HG03521 (cell line): ENCODE results near the gene SH3GL3.

Experiments
- ATAC-seq: cut with Tn5 transposase; IDR thresholded peaks from one replicate; pipeline ENCODE4 v1.9.1; 2021; ENCODE audit warnings: mild to moderate bottlenecking, moderate library complexity; ENCODE audit not compliant: unreplicated experiment

SH3GL3 gene

GRCh38 chr15:83565138-83565537, 118.0 kb downstream of the SH3GL3 start:
- ATAC-seq: no peak

- no peak for ATAC-seq
These were observed 118.5 kb downstream of the SH3GL3 start for GRCh38 chr15:83565553-83566159.

- no peak for ATAC-seq
These were observed 120.2 kb downstream of the SH3GL3 start for GRCh38 chr15:83567318-83567717.

GRCh38 chr15:83569341-83569740, 122.2 kb downstream of the SH3GL3 start:
- no peak for ATAC-seq

- ATAC-seq: no peak
These were observed 123.6 kb downstream of the SH3GL3 start for GRCh38 chr15:83570756-83571155.

- ATAC-seq: no peak
These were observed 124.9 kb downstream of the SH3GL3 start for GRCh38 chr15:83571820-83572707.

- ATAC-seq: no peak
These were observed 127.2 kb downstream of the SH3GL3 start for GRCh38 chr15:83574345-83574744.

- ATAC-seq: no peak
These were observed 131.6 kb downstream of the SH3GL3 start for GRCh38 chr15:83578691-83579090.

- no peak for ATAC-seq
These were observed 134.2 kb downstream of the SH3GL3 start for GRCh38 chr15:83581381-83581780.

- no peak for ATAC-seq
These were observed 135.2 kb downstream of the SH3GL3 start for GRCh38 chr15:83582381-83582780.

GRCh38 chr15:83585601-83586335, 138.6 kb downstream of the SH3GL3 start:
- ATAC-seq: no peak

- no peak for ATAC-seq
These were observed 139.9 kb downstream of the SH3GL3 start for GRCh38 chr15:83587091-83587490.

GRCh38 chr15:83588441-83588840, 141.3 kb downstream of the SH3GL3 start:
- no peak for ATAC-seq

- no peak for ATAC-seq
These were observed 145.4 kb downstream of the SH3GL3 start for GRCh38 chr15:83592370-83593040.

GRCh38 chr15:83595191-83595590, 148.1 kb downstream of the SH3GL3 start:
- no peak for ATAC-seq

GRCh38 chr15:83598031-83598430, 150.9 kb downstream of the SH3GL3 start:
- no peak for ATAC-seq

GRCh38 chr15:83602021-83602420, 154.9 kb downstream of the SH3GL3 start:
- ATAC-seq: no peak

GRCh38 chr15:83604549-83604948, 157.4 kb downstream of the SH3GL3 start:
- no peak for ATAC-seq

- ATAC-seq: no peak
These were observed 158.2 kb downstream of the SH3GL3 start for GRCh38 chr15:83605111-83605945.

- no peak for ATAC-seq
These were observed 163.0 kb downstream of the SH3GL3 start for GRCh38 chr15:83610132-83610531.
